Stimulated activated CD8-positive, alpha-beta memory T cell treated with anti-CD3 and anti-CD28 coated beads, Interleukin-7, amount 100 ng/mL, for 24 hours (primary cell): ENCODE results near the gene SDR42E2.
"Not testable (repeated sequence)": the region's sequence is repeated elsewhere in the genome, so short reads cannot be mapped to it uniquely, and the experiment has no call there.

Experiments used
- DNase-seq: peaks from one replicate; pipeline ENCODE4 v3.0.0-alpha.2; 2020; ENCODE audit warnings: low read depth

Gene SDR42E2

DNA sequence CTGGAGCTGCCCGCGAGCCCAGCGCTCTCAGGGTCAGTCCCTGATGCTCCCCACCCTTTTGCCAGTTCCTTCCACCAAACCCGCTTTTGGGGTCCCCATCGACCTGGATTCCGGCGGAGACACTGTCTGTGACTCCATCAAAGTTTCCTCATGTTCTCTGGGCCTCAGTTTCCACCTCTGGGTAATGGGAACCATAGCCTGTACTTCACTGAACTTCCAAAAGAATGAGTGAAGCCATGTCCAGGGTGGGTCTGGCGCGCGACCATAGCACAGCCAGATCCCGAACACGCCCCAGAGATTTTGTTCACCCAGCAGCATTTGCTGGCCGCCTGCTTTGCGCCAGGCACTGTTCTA lies 327 bp downstream of the SDR42E2 start:
- no peak for DNase-seq

DNA sequence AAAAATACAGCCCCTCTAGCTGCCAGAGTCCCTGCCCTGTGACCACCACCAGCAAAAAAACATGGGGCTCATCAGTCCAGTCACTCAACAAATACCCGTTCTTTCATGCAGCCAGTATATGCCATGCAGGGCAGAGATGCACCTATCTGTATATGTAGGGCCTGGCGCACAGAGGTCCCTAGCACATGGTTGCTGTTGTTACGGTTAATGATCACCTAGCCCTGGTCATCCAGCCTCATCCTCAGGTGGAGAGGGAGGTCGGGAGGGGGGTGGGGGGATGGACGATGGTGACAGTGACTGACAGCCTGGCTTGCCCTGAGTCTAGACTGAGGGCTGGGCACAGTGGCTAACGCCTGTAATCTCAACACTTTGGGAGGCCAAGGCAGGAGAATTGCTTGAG lies 1.5 kb downstream of the SDR42E2 start:
- DNase-seq, result no peak

DNA sequence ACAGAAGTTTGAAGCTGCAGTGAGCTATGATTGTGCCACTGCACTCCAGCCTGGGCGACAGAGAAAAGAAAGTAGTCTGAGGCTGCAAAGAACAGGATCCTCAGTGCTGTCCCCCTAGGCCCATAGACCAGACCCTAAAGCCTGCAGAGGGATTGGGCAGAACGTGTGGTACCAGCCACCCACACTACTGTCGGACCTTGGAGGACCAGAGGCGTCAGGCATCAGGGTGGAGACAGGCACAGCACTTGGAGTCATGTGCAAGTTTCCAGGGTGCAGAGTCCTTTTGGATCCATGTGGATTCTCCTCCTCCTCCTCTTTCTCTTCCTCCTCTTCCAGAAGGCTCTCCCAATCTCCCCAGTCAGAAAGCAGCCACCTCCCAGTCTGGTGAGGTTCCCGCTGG lies 2.2 kb downstream of the SDR42E2 start:
- no peak for DNase-seq

DNA sequence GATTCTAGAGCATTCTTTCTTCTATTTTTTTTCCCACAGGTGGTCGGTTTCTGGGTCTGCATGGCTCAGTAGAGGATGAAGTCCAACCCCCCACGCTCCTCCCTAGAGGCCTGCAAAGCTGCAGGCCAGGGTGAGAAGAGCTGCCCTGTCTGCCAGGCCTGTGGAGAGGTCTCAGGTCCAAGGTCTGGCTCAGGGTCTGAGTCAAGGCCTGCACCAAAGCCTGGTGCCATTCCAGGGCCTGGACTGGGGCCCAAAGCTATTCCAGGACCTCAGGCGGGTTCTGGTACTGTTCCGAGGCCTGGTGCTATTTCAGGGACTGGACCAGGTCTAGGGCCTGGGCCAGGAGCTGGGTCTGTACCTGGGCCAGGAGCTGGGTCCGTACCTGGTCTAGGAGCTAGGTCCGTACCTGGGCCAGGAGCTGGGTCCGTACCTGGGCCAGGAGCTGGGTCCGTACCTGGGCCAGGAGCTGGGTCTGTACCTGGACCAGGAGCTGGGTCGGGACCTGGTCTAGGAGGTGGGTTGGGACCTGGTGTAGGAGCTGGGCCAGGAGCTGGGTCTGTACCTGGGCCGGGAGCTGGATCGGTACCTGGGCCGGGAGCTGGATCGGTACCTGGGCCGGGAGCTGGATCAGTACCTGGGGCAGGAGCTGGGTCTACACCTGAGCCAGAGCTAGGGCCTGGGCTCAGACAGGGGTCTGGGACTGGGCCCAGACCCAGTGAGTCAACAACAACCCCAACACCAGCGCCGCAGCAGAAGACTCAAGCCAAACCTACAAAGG lies 3.4 kb downstream of the SDR42E2 start:
- no peak for DNase-seq

DNA sequence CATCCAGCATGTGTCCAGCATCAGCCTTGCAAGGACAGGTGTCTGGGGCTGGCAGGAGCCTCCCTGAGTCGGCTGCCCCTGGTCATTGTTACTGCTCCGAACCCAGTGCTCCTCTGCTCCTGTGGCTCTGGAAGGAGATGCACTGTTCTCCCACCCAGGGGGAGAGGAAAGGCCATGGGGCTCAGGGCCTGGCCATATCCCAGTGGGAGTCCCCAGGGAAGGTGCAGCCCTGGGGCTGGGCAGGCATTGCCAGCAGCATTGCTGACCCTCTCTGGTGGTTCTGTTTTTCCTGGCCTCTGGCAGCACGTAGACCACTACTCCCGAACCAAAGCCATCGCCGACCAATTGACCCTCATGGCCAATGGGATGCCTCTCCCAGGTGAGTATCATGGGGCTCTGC lies 9.6 kb downstream of the SDR42E2 start:
- DNase-seq, result no peak

DNA sequence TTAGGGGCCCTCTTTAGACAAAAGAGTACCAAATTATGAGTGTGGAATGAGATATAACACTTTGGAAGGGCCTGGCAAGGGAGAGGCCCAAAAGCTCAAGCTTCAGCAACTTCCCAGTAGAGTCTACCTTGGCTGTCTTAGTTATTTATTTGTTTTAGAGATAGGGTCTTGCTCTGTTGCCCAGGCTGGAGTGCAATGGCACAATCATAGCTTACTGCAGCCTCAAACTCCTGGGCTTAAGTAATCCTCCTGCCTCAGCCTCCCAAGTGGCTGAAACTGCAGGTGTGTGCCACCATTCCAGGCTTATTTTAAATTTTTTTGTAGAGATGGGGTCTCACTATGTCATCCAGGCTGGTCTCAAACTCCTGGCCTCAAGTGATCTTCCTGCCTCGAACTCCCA lies 10.3 kb downstream of the SDR42E2 start:
- DNase-seq, result not testable (repeated sequence)

DNA sequence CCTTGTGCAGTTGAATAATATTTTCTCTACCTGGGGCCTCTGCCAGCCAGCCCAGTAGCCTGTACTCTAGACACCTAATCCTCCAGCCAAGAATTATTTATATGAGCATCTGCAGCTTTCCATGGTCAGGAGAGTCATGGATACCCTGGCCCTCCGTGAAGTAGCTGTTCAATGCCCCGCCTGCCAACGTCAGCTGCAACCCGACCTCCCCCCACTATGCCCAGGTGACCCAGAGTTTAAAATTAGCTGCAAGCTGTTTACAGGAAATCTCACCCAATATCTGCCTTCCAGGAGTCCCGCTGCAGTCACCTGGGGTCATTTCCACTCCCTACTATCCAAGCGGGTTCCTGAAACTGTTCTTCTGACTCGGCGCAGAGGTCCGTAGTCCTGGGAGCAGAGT lies 12.3 kb downstream of the SDR42E2 start:
- DNase-seq, result no peak

DNA sequence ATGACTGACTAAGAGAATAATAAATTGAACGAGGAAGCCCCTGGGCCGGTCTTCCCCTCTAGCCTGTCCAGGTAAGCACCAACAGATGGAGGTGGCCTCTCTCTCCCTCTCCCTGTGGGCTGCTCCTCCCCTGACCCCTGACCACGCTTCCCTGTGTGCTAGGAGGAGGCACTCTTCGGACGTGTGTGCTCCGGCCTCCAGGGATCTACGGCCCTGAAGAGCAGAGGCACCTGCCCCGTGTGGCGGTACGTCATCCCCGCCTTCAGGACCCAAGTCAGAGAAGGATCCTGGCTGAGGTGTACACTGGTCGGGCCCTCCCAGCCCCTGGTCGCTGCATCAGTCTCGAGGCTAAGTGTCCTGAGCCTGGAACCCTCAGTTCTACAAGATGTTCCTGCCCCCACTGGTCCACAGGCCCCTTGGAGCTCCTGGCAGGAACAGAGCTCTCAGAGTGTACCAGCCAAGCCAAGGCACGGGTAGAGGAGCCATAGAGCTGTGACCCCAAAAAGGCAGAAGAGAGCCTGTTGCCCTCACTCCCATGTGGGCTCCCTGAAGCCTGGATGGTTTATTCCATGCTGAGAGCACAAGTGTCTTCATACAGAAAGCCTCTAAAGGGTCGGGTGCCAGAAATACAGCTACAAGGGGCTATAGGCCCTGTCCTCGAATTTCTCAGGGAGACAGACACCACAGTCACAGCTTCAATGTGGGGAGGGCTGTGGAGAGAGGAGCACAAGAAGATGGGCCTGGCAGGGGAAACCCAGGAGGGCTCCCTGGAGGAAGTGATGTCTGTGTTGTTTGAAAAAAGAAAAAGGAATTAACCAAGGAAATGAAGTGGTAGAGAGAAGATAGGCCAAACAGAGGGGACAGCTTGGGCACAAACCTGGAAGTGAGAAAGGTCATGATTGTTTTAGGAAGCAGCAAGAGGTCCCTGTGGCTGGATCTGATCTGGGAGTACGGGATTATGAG lies 15.9 kb downstream of the SDR42E2 start:
- DNase-seq, result no peak

DNA sequence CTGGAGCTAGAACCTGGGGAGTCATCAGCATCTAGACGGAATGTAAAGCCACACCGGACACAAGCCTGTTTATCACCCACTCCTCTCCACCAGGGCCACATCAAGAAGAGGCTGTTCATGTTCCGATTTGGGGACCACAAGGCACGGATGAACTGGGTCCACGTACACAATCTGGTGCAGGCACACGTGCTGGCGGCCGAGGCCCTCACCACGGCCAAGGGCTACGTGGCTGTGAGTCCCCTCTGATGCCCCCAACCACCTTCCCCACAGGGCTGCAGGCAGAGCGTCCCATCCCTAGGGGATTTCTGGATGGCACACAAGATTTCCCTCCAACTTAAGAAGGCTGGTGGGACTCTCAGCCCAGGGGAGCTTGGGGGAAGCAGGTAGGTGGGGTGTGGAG lies 19.1 kb downstream of the SDR42E2 start:
- DNase-seq, result no peak

DNA sequence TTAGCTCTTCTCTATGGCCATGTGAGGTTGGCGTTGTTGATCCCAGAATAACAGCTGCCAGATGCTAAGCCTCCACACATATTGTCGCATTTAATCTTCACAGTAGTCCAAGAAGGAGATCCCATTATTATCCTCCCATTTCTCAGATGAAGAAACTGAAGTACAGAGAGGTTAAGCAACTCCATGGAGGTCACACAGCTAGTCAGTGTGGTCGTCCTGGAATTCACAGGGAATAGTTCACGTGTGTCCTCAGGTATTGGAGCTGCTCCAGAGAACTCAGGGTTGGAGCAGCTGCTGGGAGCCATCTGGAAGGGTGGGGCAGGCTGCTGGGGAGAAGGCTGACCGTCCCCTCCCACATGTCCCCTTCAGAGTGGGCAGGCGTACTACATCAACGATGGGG lies 19.5 kb downstream of the SDR42E2 start:
- no peak for DNase-seq

DNA sequence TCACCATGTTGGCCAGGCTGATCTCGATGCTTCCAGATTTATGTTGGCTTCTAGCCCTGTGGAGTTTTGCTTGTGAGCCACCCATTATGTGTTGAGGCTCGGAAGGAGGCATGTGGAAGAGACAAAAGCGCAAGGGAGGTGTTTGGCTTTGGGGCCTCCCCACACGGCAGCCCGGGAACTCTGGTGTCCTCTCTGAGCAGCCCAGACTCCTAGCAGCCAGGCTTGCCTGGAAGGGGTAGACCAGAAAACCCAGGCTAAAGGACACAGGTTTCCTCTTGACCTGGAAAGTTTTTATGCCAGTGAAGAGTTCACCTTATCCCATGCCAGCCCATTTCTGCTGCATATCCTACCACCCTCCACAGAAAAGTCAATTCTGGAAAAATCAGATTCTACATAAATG lies 21.0 kb downstream of the SDR42E2 start:
- no peak for DNase-seq

DNA sequence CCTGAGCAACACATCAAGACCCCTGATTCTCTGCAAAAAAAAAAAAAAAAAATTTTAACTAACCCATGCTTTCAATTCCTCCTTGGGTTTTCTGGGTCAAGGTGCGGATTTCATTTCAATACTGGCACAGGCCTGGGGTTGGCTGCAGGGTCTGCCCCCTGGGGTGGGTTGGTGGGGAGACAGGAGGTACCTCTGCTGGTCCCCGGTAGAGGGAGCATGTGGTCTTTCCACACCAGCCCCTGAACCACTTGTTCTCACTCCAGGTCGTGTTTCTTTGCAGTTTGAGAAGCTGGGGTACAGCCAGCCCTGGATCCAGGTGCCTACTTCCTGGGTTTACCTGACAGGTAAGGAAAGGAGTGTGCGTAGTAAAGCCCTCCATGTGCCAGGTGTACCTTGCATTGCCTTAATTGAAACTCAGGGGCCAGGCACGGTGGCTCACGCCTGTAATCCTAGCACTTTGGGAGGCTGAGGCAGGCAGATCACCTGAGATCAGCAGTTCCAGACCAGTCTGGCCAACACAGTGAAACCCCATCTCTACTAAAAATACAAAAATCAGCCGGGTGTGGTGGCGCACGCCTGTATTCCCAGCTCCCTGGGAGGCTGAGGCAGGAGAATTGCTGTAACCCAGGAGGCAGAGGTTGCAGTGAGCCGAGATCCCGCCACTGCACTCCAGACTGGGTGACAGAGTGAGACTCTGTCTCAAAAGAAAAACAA lies 21.8 kb downstream of the SDR42E2 start:
- DNase-seq, result no peak

DNA sequence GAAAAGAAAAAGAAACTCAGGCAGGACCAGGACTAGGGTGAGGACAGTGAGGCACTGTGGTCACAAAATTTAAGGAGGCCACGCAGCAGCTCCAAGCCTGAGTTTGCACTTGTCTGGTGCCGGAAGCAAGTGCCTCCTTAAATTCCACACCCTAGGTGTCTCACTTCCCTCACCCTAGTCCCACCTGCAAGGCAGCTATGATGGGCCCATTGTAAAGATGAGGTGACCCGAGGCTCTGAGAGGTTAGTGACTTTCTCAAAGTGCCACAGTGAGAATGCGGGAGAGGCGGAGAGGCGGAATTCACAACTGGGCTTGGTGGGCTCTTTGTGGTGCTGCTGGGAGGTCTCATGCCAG lies 22.3 kb downstream of the SDR42E2 start:
- no peak for DNase-seq

DNA sequence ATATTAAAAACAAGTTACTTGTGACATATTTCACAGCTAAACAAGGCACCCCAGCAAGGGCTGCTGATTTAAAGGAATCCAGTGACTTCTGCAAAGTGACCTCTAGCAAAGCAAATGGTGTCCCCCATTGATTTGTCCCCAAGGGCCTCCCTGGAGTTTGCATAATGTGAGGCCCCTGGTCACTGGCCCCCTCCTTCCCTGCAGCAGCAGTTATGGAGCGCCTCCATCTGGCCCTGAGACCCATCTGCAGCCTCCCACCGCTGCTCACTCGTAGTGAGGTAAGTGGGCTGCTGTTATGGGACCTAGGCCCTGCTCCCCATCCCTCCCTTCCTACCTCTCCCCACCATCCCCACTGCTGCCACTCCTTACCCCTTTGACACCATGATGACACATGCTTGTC lies 24.2 kb downstream of the SDR42E2 start:
- no peak for DNase-seq

DNA sequence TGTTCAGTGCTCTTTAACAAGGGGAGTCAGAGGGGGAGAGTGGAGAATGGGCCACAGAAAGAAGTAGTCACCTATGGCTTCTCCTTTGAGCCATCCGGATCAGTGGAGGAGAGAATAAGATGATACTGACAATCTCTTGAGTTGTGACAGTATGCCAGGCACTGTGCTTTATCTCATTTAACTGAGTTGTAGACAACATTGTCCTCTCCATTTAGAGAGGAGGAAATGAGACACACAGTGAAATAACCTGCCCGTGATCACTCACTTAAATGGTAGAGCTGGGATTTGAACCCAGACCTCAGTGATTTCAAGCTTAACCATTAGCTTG lies 25.9 kb downstream of the SDR42E2 start:
- DNase-seq, result no peak

DNA sequence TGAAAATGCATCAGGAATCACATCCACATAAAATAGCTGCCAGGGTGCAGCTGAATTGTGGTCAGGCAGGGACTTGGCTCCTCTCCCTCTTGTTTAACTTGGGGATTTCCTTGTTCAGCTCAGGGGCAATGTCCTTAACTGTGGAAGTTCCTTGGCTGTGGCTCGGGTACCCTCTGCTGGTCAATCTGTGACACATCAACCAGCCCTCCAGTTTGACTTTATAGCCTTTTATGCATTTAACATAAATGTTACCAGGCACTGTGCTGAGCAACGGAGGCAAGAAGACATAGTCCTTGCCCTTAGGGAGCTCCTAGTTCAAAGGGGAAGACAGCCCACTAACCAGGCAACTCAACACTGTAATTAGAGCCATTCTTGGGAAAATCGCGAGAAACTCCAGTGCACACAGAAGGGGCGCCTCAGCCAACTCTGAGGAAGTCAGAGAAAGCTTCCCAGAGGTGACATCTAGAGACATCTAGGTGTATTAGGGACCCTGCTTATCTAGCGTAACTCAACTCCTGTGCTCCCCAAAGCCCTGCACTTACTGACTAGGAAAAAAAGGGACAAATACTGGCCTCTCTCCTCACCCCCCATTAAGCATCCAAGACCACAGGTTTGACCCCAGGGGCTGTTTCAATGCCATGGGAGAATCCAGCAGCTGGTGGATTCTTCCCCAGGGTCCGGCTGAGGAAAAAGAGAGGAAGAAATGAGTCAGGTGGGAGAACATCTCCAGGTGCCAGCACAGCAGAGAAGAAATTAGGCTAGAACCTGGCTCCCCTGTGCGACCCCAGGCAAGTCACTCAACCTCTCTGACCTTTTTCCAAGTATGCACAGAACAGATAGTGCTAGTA lies 26.5 kb downstream of the SDR42E2 start:
- DNase-seq, result no peak

DNA sequence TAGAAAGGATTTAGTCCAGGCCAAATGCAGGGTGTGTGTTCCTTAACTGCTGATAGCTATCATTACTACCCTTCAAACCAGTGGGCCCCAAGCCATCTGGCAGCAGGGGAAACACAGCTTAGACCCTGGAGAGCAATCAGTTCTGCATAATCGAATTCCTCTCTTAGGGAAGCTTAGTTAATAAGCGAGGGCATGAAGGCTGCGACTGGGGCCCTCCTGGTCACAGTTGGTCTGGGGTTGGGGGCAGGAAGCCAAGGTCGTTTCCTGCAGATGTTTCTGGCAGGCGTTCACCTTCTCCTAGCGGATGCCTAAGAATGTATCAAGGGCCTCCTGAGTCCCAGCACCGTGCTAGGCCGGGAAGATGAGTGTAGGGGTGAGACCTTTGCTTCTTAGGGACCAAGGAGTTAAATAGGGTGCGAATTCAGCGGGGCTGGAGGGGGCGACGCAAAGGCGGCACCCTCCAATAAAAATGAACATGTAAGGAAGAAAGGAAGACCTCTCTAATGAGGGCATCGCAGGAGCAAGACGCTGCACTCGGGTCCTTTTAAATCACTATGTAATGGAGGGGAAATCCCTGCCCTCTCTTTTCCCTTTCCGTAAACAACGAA lies 27.3 kb downstream of the SDR42E2 start:
- DNase-seq, result no peak

DNA sequence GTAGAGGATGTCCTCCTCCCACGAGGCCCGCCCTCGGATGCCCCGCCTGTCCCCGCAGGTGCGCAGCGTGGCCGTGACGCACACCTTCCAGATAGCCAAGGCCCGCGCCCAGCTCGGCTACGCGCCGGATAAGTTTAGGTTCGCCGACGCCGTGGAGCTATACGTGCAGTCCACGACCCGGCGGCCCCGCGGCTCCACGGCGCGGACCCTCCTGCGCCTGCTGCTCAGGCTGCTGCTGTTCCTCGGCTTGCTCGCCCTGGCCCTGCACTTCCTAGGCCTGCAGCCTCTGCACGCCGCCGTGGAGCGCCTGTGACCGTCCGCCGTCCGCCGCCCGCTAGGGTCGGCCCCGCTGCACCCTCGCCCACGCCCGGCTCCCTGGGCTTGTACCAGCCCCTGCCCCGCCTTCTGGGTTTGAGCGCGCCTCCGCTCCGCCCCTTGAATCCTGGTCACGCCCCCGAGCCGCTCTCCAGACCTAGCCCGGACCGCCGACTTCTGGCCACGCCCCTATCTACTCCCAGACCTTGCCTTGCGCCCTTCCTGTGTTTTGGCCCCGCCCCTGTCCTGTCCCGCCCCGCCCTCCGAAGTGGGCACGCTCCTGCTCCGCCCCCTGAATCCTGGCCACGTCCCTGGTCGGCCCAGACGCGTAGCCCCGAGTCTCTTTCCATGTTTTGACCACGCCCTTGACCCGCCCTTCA lies 27.9 kb downstream of the SDR42E2 start:
- peak; percentile 99 for DNase-seq

DNA sequence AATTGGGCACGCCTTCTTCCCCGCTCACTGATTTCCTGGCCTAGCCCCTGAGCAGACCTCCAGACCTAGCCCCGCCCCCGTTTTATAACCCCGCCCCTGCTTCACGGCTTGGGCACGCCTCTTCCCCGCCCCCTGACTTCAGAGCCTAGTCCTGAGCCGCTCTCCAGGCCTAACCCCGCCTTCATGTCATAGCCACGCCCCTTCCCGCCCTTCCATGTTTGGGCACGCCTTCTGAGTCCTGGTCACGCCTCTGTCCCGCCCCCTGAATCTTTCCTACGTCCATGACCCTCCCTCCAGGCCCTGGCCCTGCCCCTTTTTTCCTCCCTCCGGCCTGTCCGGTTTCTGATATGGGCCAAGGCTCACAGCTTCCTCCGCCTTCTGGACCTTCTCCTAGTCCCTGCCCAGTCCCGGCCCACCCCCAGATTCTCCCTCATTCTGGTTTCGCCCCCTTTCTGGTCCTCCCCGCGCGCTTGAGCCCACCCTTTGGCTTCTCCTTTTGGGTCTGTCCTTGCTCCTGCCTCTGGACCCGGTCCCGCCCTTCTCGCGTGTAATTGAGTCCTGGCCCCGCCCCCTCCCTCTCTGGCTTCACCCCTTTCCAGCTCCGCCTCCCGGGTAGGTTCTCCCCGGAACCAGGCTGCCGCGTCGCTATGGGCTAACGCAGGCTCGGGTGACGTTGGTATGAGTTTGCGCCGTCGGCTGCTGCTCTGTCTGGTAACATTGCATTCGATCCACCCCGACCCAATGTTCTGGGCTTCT lies 28.6 kb downstream of the SDR42E2 start:
- DNase-seq, result peak; percentile 96
